Vagina (tissue), 2 donors: Measurements from ENCODE around the gene ALDH1L1. TPM values are rescaled to one million over a fixed set of nuclear protein-coding genes. Genes with fewer than 3 reads are reported as not detected.

Experiments
- DNase-seq, 2 donors: peaks; one replicate each; pipeline ENCODE4 v3.0.0-alpha.2; 2017; ENCODE audit errors: extremely low spot score in 2 of 2
- H3K27ac ChIP-seq: fragments of 200-600 bp; sonication (generic); one replicate; pipeline ENCODE4 v1.5.1; 2019
- H3K27me3 ChIP-seq: fragments of 200-600 bp; sonication (generic); one replicate; pipeline ENCODE4 v1.5.1; 2019
- H3K36me3 ChIP-seq, 2 donors: fragments of 200-600 bp; sonication (generic); one replicate each; pipeline ENCODE4 v1.5.1; 2017 to 2019
- H3K4me1 ChIP-seq: fragments of 200-600 bp; sonication (generic); one replicate; pipeline ENCODE4 v1.5.1; 2019
- H3K4me3 ChIP-seq, 2 donors: fragments of 200-600 bp; sonication (generic); 1 replicate in 1 of 2; 2 replicates in 1 of 2; pipeline ENCODE4 v1.5.1; 2016 to 2019
- H3K9me3 ChIP-seq: fragments of 200-600 bp; sonication (generic); one replicate; pipeline ENCODE4 v1.5.1; 2019
- POLR2A ChIP-seq, 2 donors: fragments of 450-650 bp; IDR thresholded peaks; one replicate each; pipeline ENCODE4 v1.6.1; 2017; ENCODE audit warnings: antibody characterized with exemption in 2 of 2, mild to moderate bottlenecking in 2 of 2, moderate library complexity in 2 of 2
- POLR2AphosphoS5 ChIP-seq, 2 donors: sonication (generic); formaldehyde crosslinking; IDR thresholded peaks; one replicate each; pipeline ENCODE4 v1.9.0; 2017; ENCODE audit warnings: antibody characterized with exemption in 2 of 2, mild to moderate bottlenecking in 2 of 2, low read depth in 1 of 2; ENCODE audit not compliant: insufficient read depth in 1 of 2
- intact Hi-C: fragments of 100-400 bp; cut with DNase I; formaldehyde crosslinking; loops from one replicate; pipeline ENCODE4 v1.15.1; 2023
- total RNA-seq: library from RNA; depleted of rRNA; stranded (reverse); fragments of >200 nt; gene quantifications from one replicate; pipeline ENCODE4 v1.2.3, GENCODE V29; 2016
- TF ChIP-seq, protein P1 (sequence below), 3 experiments: fragments of 450-650 bp in 2 of 3; fragments of 200-600 bp in 1 of 3; sonication (generic) in 1 of 3; IDR thresholded peaks; one replicate each; pipeline ENCODE4 v1.5.1; 2017 to 2019; ENCODE audit warnings: antibody characterized with exemption in 3 of 3, mild to moderate bottlenecking in 2 of 3, moderate library complexity in 2 of 3

Gene ALDH1L1
- total RNA-seq, 1 donor from 2014 or later: 19.2 TPM

DNA sequence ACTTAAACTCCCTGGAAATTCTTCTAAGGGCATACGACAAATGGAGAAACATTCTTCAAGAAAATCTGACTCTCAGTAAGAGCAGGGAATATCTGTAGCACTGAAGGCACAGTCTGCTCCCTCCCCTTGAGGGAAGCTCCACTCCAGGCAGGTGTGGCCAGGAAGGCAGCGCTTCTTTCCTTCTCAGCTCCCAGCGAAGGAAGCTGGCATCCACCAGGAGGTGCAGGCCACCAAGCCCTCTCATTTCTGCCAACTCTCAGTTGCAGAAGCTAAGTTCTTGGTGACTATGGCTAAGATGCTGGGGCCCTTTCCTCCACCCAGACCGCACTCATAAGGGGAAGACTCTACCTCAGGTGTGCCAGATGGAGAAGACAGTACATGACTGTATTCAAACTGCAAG is 58.8 kb downstream of the ALDH1L1 start:
- DNase-seq: peak in 1 of 2 donors; percentile 5
- Histone ChIP-seq H3K4me1 (no peaks in the 10 kb centered on the region), H3K27me3 (no peaks in the 10 kb centered on the region), H3K27ac (no peak overlapping the region), H3K4me3 (no peak overlapping the region), H3K36me3 (no peaks in the 10 kb centered on the region), H3K9me3 (no peaks in the 10 kb centered on the region)
- TF ChIP-seq POLR2AphosphoS5 (IDR thresholded peaks at IDR 0.05; ENCODE audit: insufficient read depth in 1 of 2, low read depth in 1 of 2) (no peak), POLR2A (IDR thresholded peaks at IDR 0.05) (no peak)
- TF ChIP-seq, protein P1, sequence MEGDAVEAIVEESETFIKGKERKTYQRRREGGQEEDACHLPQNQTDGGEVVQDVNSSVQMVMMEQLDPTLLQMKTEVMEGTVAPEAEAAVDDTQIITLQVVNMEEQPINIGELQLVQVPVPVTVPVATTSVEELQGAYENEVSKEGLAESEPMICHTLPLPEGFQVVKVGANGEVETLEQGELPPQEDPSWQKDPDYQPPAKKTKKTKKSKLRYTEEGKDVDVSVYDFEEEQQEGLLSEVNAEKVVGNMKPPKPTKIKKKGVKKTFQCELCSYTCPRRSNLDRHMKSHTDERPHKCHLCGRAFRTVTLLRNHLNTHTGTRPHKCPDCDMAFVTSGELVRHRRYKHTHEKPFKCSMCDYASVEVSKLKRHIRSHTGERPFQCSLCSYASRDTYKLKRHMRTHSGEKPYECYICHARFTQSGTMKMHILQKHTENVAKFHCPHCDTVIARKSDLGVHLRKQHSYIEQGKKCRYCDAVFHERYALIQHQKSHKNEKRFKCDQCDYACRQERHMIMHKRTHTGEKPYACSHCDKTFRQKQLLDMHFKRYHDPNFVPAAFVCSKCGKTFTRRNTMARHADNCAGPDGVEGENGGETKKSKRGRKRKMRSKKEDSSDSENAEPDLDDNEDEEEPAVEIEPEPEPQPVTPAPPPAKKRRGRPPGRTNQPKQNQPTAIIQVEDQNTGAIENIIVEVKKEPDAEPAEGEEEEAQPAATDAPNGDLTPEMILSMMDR (IDR thresholded peaks at IDR 0.05): no peak
- intact Hi-C loops: no loop called here

GRCh38 chr3:126121074-126121473 is 59.3 kb downstream of the ALDH1L1 start:
- Histone ChIP-seq H3K9me3 (no peaks in the 10 kb centered on the region), H3K27me3 (no peaks in the 10 kb centered on the region), H3K36me3 (no peaks in the 10 kb centered on the region), H3K4me1 (no peaks in the 10 kb centered on the region), H3K27ac (no peak overlapping the region), H3K4me3 (no peak overlapping the region)
- peak; percentile 6 to 25 for DNase-seq
- intact Hi-C loops: no loop called here
- TF ChIP-seq POLR2AphosphoS5 (IDR thresholded peaks at IDR 0.05; ENCODE audit: insufficient read depth in 1 of 2, low read depth in 1 of 2): no peak
- TF ChIP-seq, protein P1 (IDR thresholded peaks at IDR 0.05): no peak
- TF ChIP-seq POLR2A (IDR thresholded peaks at IDR 0.05): no peak

- TF ChIP-seq POLR2A (IDR thresholded peaks at IDR 0.05) (no peak), POLR2AphosphoS5 (IDR thresholded peaks at IDR 0.05; ENCODE audit: insufficient read depth in 1 of 2, low read depth in 1 of 2) (no peak)
- TF ChIP-seq, protein P1 (IDR thresholded peaks at IDR 0.05): no peak
- Histone ChIP-seq H3K9me3 (no peaks in the 10 kb centered on the region), H3K27me3 (no peaks in the 10 kb centered on the region), H3K4me3 (no peak overlapping the region), H3K4me1 (no peaks in the 10 kb centered on the region), H3K27ac (no peak overlapping the region), H3K36me3 (no peaks in the 10 kb centered on the region)
- intact Hi-C loops: no loop called here
- peak in 1 of 2 donors; percentile 8 for DNase-seq
Observed at GRCh38 chr3:126119976-126120375, 60.4 kb downstream of the ALDH1L1 start.

DNA sequence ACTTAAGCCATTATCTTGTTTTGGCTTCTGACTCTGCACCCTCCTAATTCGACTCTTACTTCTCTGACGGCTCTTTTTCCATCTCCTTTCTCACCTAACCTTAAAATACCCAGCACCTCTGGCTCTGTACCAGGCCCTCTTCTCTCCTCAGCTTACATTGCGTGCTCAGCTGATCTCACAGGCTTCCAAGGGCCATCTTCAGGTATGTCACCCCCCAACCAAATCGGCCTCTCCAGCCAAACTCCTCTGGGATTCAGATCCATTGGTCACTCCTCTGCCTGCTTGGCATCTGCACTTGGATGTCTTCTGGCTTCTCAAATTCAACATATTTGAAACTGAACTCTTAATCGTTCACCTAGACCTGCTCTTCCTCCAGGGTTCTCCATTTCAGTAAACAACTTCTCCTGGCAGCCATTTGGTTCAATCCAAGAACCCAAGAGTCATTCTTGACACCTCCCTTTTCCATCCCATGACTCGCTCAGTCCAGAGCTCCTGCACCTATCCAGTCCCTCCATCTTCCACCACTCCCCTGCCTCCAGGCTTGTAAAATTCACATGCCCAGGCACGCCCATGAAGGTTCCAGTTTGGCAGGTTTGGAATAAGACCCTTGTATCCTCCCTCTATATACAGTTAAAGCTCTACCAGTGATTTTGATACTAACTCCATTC is 61.2 kb downstream of the ALDH1L1 start:
- H3K27ac ChIP-seq: no peak overlapping the region
- H3K27me3 ChIP-seq: no peaks in the 10 kb centered on the region
- no peaks in the 10 kb centered on the region for H3K4me1 ChIP-seq
- H3K9me3 ChIP-seq: no peaks in the 10 kb centered on the region
- peak in 1 of 2 donors; percentile 34 for DNase-seq
- intact Hi-C loops: no loop called here
- H3K4me3 ChIP-seq: no peak overlapping the region
- TF ChIP-seq POLR2A (IDR thresholded peaks at IDR 0.05): no peak
- no peak for TF ChIP-seq POLR2AphosphoS5 (IDR thresholded peaks at IDR 0.05; ENCODE audit: insufficient read depth in 1 of 2, low read depth in 1 of 2)
- TF ChIP-seq, protein P1 (IDR thresholded peaks at IDR 0.05): no peak
- H3K36me3 ChIP-seq: no peaks in the 10 kb centered on the region

- Histone ChIP-seq H3K27ac (no peak overlapping the region), H3K9me3 (no peaks in the 10 kb centered on the region), H3K4me3 (no peak overlapping the region), H3K36me3 (no peaks in the 10 kb centered on the region), H3K4me1 (no peaks in the 10 kb centered on the region), H3K27me3 (no peaks in the 10 kb centered on the region)
- peak in 1 of 2 donors; percentile 34 for DNase-seq
- intact Hi-C loops: no loop called here
- TF ChIP-seq POLR2A (IDR thresholded peaks at IDR 0.05) (no peak), POLR2AphosphoS5 (IDR thresholded peaks at IDR 0.05; ENCODE audit: insufficient read depth in 1 of 2, low read depth in 1 of 2) (no peak)
- TF ChIP-seq, protein P1 (IDR thresholded peaks at IDR 0.05): no peak
Observed at GRCh38 chr3:126118591-126118990, 61.8 kb downstream of the ALDH1L1 start.
